NCI-H1694 treated with DMSO at 0.1 percent for 48 hours (cell line): ENCODE results near the gene CASP8AP2.
"Not testable (repeated sequence)": the region's sequence is repeated elsewhere in the genome, so short reads cannot be mapped to it uniquely, and the experiment has no call there.

ENCODE experiments used
- DNase-seq: peaks from one replicate; lab custom pipeline; 2025; lab: John Stamatoyannopoulos, UW

CASP8AP2 gene

GRCh38 chr6:89819336-89820130 lies 10.1 kb upstream of the CASP8AP2 start, which contains the start of gene MDN1:
Gene MDN1, minus strand, starts transcription at chr6:89819794. Its CDS starts 187 bp downstream, at chr6:89819607.
- DNase-seq: peak; percentile 87

GRCh38 chr6:89826029-89826528 lies 3.6 kb upstream of the CASP8AP2 start:
- DNase-seq: no peak

- not testable (repeated sequence) for DNase-seq
Observed at GRCh38 chr6:89828475-89828987, 1.1 kb upstream of the CASP8AP2 start.

- no peak for DNase-seq
Observed at GRCh38 chr6:89828988-89829471, 650 bp upstream of the CASP8AP2 start.

- DNase-seq: no peak
Observed at GRCh38 chr6:89830170-89830809, 610 bp downstream of the CASP8AP2 start.

- no peak for DNase-seq
Observed at GRCh38 chr6:89834884-89835792, 5.5 kb downstream of the CASP8AP2 start.

GRCh38 chr6:89836639-89837222 lies 7.1 kb downstream of the CASP8AP2 start:
- DNase-seq: no peak

GRCh38 chr6:89840538-89840937 lies 10.9 kb downstream of the CASP8AP2 start:
- no peak for DNase-seq

GRCh38 chr6:89842228-89842627 lies 12.5 kb downstream of the CASP8AP2 start:
- DNase-seq: no peak

- no peak for DNase-seq
Observed at GRCh38 chr6:89843070-89843469, 13.4 kb downstream of the CASP8AP2 start.

- not testable (repeated sequence) for DNase-seq
Observed at GRCh38 chr6:89847513-89847912, 17.8 kb downstream of the CASP8AP2 start.

- DNase-seq: no peak
Observed at GRCh38 chr6:89853068-89853467, 23.4 kb downstream of the CASP8AP2 start.

GRCh38 chr6:89858041-89858440 lies 28.4 kb downstream of the CASP8AP2 start:
- no peak for DNase-seq

- DNase-seq: no peak
Observed at GRCh38 chr6:89859744-89860143, 30.1 kb downstream of the CASP8AP2 start.

- no peak for DNase-seq
Observed at GRCh38 chr6:89862273-89862672, 32.6 kb downstream of the CASP8AP2 start.

- no peak for DNase-seq
Observed at GRCh38 chr6:89862698-89863097, 33.0 kb downstream of the CASP8AP2 start.

- DNase-seq: no peak
Observed at GRCh38 chr6:89866024-89866678, 36.5 kb downstream of the CASP8AP2 start.

GRCh38 chr6:89873721-89874120 lies 44.0 kb downstream of the CASP8AP2 start:
- DNase-seq: no peak

- DNase-seq: no peak
Observed at GRCh38 chr6:89874438-89874837, 44.8 kb downstream of the CASP8AP2 start.

GRCh38 chr6:89886378-89887120 lies 56.9 kb downstream of the CASP8AP2 start:
- no peak for DNase-seq
